Osteocyte (in vitro differentiated cells): Measurements from ENCODE around the gene STAC3. TPM values are rescaled to one million over a fixed set of nuclear protein-coding genes. Genes with fewer than 3 reads are reported as not detected.

Experiments used
- DNase-seq: peaks from one replicate; pipeline ENCODE4 v3.0.0; 2021; ENCODE audit warnings: mixed read lengths; ENCODE audit not compliant: unreplicated experiment; ENCODE audit errors: extremely low spot score
- H3K27ac Mint-ChIP-seq: one replicate; pipeline ENCODE4 v1.8.0; 2021; ENCODE audit warnings: mild to moderate bottlenecking, mixed read lengths; ENCODE audit not compliant: unreplicated experiment
- H3K27me3 Mint-ChIP-seq: one replicate; pipeline ENCODE4 v1.8.0; 2021; ENCODE audit warnings: mixed read lengths; ENCODE audit not compliant: unreplicated experiment
- H3K36me3 Mint-ChIP-seq: one replicate; pipeline ENCODE4 v1.8.0; 2021; ENCODE audit warnings: mixed read lengths; ENCODE audit not compliant: unreplicated experiment
- H3K4me1 Mint-ChIP-seq: one replicate; pipeline ENCODE4 v1.8.0; 2021; ENCODE audit warnings: mixed read lengths; ENCODE audit not compliant: unreplicated experiment
- H3K4me3 Mint-ChIP-seq: one replicate; pipeline ENCODE4 v1.8.0; 2021; ENCODE audit warnings: mild to moderate bottlenecking, moderate library complexity, mixed read lengths; ENCODE audit not compliant: unreplicated experiment
- H3K9me3 Mint-ChIP-seq: one replicate; pipeline ENCODE4 v1.8.0; 2021; ENCODE audit warnings: mixed read lengths; ENCODE audit not compliant: unreplicated experiment
- CTCF ChIP-seq: fragments of 200-600 bp; sonication (generic); IDR thresholded peaks from 2 replicates; pipeline ENCODE4 v1.5.0; 2021; ENCODE audit warnings: antibody characterized with exemption, mild to moderate bottlenecking, moderate library complexity
- total RNA-seq: library from RNA; stranded (reverse); gene quantifications from 2 replicates; pipeline ENCODE4 v1.2.1, GENCODE V29; 2021

The STAC3 gene
- total RNA-seq, 1 donor from 2014 or later = 2.4 TPM

GRCh38 chr12:57216921-57217879, 33.8 kb downstream of the STAC3 start:
- DNase-seq = no peak
- H3K27ac Mint-ChIP-seq = peak overlapping the region; percentile 11
- H3K36me3 Mint-ChIP-seq = no peaks in the 10 kb centered on the region
- TF ChIP-seq CTCF = no peak
- H3K4me3 Mint-ChIP-seq = peak overlapping the region; percentile 88
- H3K27me3 Mint-ChIP-seq = peaks cover 13% of the 10 kb centered on the region
- H3K9me3 Mint-ChIP-seq = no peaks in the 10 kb centered on the region
- peaks cover 71% of the 10 kb centered on the region for H3K4me1 Mint-ChIP-seq

DNA sequence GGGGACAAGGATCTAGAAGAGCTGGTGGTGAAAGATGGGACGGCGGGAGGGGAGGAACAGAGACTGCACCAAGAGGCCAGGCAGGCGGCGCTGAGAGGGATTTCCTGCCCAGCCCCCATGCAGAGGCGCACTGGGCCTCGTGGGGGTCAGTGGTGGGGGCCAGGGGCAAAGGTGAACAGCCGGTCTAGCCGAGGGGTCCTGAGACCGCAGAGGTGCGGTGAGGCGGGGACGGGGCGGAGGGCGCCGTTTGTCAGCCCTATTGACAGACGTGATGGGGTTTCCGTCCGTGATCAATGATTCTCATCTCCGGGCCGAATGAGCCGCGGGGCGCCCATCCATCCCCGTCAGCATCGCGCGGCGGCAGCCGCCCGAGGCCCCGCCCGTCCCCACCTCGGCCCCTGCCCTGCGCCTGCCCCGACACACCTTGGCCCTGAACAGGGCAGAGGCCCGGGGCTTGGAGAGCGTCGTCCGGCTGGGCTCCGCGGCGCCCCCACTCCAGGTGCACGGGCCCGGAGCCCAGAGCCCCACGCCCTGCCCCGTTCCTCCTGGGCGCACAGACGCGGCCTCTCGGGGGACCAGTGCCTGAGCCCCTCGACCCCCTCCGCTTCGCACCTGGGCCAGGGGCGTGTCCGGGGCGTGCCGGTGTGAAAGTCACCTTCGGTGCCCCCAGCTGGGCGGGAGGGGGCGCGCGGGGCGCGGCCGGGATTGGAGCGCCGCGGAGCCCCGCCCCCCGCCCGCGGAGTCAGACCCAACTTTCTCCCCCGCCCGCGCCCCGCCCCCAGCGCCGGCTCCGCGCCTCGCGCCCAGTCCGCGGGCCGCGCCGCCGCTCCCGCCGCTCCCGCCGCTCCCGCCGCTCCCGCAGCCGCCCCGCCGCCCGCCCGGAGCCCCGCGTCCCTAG, 34.7 kb downstream of the STAC3 start, which contains the start of gene NXPH4:
Gene NXPH4 (plus strand): TSS at position 781 of the 898 bp plus-strand sequence. CDS start 176 bp downstream, outside the sequence.
- Mint-ChIP-seq H3K27ac (peak within 1 kb of the TSS; percentile 49), H3K36me3 (no peaks in the 10 kb centered on the region), H3K27me3 (peaks cover 9% of the 10 kb centered on the region), H3K4me3 (peak within 1 kb of the TSS; percentile 88), H3K9me3 (no peaks in the 10 kb centered on the region), H3K4me1 (peaks cover 75% of the 10 kb centered on the region)
- DNase-seq = no peak
- no peak for TF ChIP-seq CTCF

- Mint-ChIP-seq H3K27me3 (peaks cover 5% of the 10 kb centered on the region), H3K36me3 (peaks cover 3% of the 10 kb centered on the region), H3K27ac (peak overlapping the region; percentile 49), H3K4me1 (peaks cover 71% of the 10 kb centered on the region), H3K4me3 (peak overlapping the region; percentile 69), H3K9me3 (no peaks in the 10 kb centered on the region)
- DNase-seq = no peak
- TF ChIP-seq CTCF = no peak
Observed at GRCh38 chr12:57215668-57216013, 35.3 kb downstream of the STAC3 start.

DNA sequence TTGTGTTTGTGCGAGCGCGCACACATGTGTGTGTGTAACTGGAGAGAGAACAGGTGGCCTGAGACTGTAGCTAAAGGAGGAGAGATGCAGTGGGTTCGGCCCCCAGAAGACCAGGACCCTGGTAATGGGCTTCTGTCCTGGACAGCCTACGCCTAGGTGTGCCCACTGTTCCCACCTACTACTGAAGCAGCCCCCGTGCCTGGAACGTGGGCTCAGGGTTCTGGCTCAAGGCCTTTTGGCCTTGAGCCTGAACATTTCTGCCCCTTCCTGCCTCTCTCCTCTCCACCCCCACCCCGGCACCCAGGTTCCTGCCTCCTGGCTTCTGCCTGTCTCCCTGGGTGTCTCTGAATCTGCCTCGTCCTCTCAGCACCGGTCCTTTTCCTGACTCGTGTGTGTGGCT, 35.9 kb downstream of the STAC3 start:
- H3K27me3 Mint-ChIP-seq = peaks cover 3% of the 10 kb centered on the region
- H3K9me3 Mint-ChIP-seq = no peaks in the 10 kb centered on the region
- H3K4me3 Mint-ChIP-seq = peak overlapping the region; percentile 38
- TF ChIP-seq CTCF = no peak
- no peak for DNase-seq
- peaks cover 69% of the 10 kb centered on the region for H3K4me1 Mint-ChIP-seq
- peaks cover 9% of the 10 kb centered on the region for H3K36me3 Mint-ChIP-seq
- H3K27ac Mint-ChIP-seq = peak overlapping the region; percentile 49
